ENCODE results near the gene GRAP2.

- TF ChIP-seq POLR2A (IDR thresholded peaks at IDR 0.05) (no peak), POLR2AphosphoS5 (IDR thresholded peaks at IDR 0.05) (no peak)
Measured at GRCh38 chr22:39967996-39968972, 67.4 kb downstream of the GRAP2 start.

Data from stomach (tissue), 4 donors.